Prostate gland (tissue), 2 donors: ENCODE results near the gene RANBP1. TPM values are rescaled to one million over a fixed set of nuclear protein-coding genes. Genes with fewer than 3 reads are reported as not detected.

Source experiments
- DNase-seq: peaks from one replicate; pipeline ENCODE4 v3.0.0-alpha.2; 2019; ENCODE audit warnings: low spot score
- H3K27ac ChIP-seq, 2 donors: fragments of 200-600 bp; sonication (generic); 2 replicates each; pipeline ENCODE4 v1.5.1; 2017 to 2019
- H3K27me3 ChIP-seq: fragments of 200-600 bp; sonication (generic); replicated peaks from 2 replicates; pipeline ENCODE4 v1.5.1; 2019; ENCODE audit not compliant: insufficient read depth
- H3K36me3 ChIP-seq, 2 donors: fragments of 200-600 bp; sonication (generic); 1 replicate in 1 of 2; 2 replicates in 1 of 2; pipeline versions ENCODE4 v1.5.1 to v1.8.1; 2017 to 2019
- H3K4me1 ChIP-seq: fragments of 200-600 bp; sonication (generic); replicated peaks from 2 replicates; pipeline ENCODE4 v1.5.1; 2019
- H3K4me3 ChIP-seq, 2 donors: fragments of 200-600 bp; sonication (generic); 2 replicates each; pipeline ENCODE4 v1.5.1; 2017 to 2019
- H3K9me3 ChIP-seq: fragments of 200-600 bp; sonication (generic); 2 replicates; pipeline ENCODE4 v1.5.1; 2017
- POLR2A ChIP-seq: fragments of 450-650 bp; IDR thresholded peaks from one replicate; pipeline ENCODE4 v1.6.1; 2016; ENCODE audit warnings: antibody characterized with exemption, mild to moderate bottlenecking
- POLR2AphosphoS5 ChIP-seq: sonication (generic); formaldehyde crosslinking; IDR thresholded peaks from one replicate; pipeline ENCODE4 v1.6.1; 2017; ENCODE audit warnings: antibody characterized with exemption
- WGBS: methylation state at CpG from one replicate; pipeline ENCODE4 v1.1.5; 2018; 5-methylcytosine and 5-hydroxymethylcytosine counted together
- intact Hi-C: fragments of 100-400 bp; cut with DNase I; formaldehyde crosslinking; loops from one replicate; pipeline ENCODE4 v1.14.2; 2022
- total RNA-seq, 2 donors: library from RNA; depleted of rRNA; stranded (reverse); fragments of >200 nt; gene quantifications; one replicate each; pipeline ENCODE4 v1.1.0, GENCODE V29; 2016
- TF ChIP-seq, protein P1 (sequence below), 4 experiments: fragments of 200-600 bp in 2 of 4; fragments of 450-650 bp in 2 of 4; sonication (generic) in 2 of 4; IDR thresholded peaks; 1 replicate in 3 of 4; 2 replicates in 1 of 4; pipeline ENCODE4 v1.5.1; 2016 to 2019; ENCODE audit warnings: antibody characterized with exemption in 4 of 4, mild to moderate bottlenecking in 2 of 4, moderate library complexity in 2 of 4

Gene RANBP1
- total RNA-seq, 2 donors from 2014 or later: 108 to 204 TPM

- intact Hi-C loops: loop anchor here (5.0 kb wide), 1 partner anchor 48 kb away; the partner anchor contains the start of gene DGCR8
- H3K4me1 ChIP-seq: peaks cover 9% of the 10 kb centered on the region
- TF ChIP-seq, protein P1, sequence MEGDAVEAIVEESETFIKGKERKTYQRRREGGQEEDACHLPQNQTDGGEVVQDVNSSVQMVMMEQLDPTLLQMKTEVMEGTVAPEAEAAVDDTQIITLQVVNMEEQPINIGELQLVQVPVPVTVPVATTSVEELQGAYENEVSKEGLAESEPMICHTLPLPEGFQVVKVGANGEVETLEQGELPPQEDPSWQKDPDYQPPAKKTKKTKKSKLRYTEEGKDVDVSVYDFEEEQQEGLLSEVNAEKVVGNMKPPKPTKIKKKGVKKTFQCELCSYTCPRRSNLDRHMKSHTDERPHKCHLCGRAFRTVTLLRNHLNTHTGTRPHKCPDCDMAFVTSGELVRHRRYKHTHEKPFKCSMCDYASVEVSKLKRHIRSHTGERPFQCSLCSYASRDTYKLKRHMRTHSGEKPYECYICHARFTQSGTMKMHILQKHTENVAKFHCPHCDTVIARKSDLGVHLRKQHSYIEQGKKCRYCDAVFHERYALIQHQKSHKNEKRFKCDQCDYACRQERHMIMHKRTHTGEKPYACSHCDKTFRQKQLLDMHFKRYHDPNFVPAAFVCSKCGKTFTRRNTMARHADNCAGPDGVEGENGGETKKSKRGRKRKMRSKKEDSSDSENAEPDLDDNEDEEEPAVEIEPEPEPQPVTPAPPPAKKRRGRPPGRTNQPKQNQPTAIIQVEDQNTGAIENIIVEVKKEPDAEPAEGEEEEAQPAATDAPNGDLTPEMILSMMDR (IDR thresholded peaks at IDR 0.05): no peak
- TF ChIP-seq POLR2AphosphoS5: no peak
- no peak for TF ChIP-seq POLR2A
- no peak for DNase-seq
- no peaks in the 10 kb centered on the region for H3K9me3 ChIP-seq
- peak overlapping the region in 1 of 2 donors; percentile 90 for H3K27ac ChIP-seq
- peaks cover 0 to 2% of the 10 kb centered on the region in 2 donors for H3K36me3 ChIP-seq
- WGBS: 53% methylated on average over 3 of the region's 3 CpGs
- H3K4me3 ChIP-seq: no peak overlapping the region
- H3K27me3 ChIP-seq: no peaks in the 10 kb centered on the region
These were observed 14.4 kb downstream of the RANBP1 start for GRCh38 chr22:20130319-20130718.

DNA sequence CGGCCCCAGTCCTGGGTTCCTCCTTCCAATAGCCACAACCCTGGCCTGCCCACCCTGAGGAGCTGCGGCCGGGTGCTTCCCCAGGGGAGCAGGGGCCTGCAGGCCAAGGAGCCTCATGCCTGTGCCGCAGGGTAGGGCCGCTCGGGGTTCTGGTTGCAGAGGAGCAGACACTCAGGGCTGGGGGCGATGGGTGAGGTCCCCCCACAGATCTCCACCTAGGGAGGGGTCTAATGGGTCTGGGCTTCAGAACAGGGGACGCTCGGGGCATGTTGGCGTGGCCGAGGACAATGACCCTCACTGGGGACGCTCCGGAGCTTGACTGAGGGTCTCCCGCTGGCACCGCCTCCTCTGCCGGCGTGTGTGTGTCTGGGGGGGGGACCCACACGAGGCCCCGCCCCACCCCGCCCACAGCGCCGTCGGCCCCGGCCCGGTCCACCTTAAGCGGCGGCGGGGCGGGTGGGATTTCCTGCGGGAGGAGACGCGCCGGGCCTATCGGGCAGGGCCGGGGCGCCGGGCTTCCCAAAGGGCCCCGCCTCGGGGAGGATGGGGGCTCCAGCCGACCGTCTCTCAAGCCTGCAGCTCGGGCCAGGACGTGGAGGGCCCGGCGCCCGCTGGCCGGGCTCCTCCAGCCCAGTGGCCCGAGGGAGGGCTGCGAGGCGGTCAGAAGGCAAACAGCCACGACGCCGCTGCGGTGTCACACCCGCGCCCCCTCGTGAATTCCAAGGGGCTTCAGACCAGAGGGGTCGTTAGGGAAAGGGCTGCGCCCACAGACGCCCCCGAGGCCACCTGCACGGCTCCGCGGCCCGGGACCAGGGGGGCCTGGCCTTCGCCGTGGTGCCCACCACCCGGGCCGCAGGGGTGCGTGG, 15.1 kb downstream of the RANBP1 start:
- no peaks in the 10 kb centered on the region for H3K27me3 ChIP-seq
- intact Hi-C loops: loop anchor here (5.0 kb wide), 1 partner anchor 49 kb away; the partner anchor contains the start of gene DGCR8
- peak; percentile 78 for DNase-seq
- H3K4me1 ChIP-seq: peaks cover 9% of the 10 kb centered on the region
- H3K27ac ChIP-seq: peak overlapping the region; percentile 79 to 90
- peak; percentile 14 for TF ChIP-seq POLR2A
- TF ChIP-seq, protein P1 (IDR thresholded peaks at IDR 0.05): no peak
- TF ChIP-seq POLR2AphosphoS5: peak; percentile 71
- H3K36me3 ChIP-seq: no peaks in the 10 kb centered on the region
- 3% methylated on average over 61 of the region's 70 CpGs for WGBS
- H3K9me3 ChIP-seq: no peaks in the 10 kb centered on the region
- H3K4me3 ChIP-seq: peak overlapping the region; percentile 82 to 99

GRCh38 chr22:20131597-20131858, 15.6 kb downstream of the RANBP1 start, which contains the start of gene ZDHHC8:
TSS of gene ZDHHC8 (plus strand) at chr22:20131804. CDS start at chr22:20131948, 144 bp downstream.
- peak within 1 kb of the TSS; percentile 82 to 99 for H3K4me3 ChIP-seq
- no peaks in the 10 kb centered on the region for H3K27me3 ChIP-seq
- H3K9me3 ChIP-seq: no peaks in the 10 kb centered on the region
- 0% methylated on average over 15 of the region's 43 CpGs for WGBS
- H3K4me1 ChIP-seq: peaks cover 9% of the 10 kb centered on the region
- DNase-seq: no peak
- peak within 1 kb of the TSS; percentile 79 to 90 for H3K27ac ChIP-seq
- H3K36me3 ChIP-seq: no peaks in the 10 kb centered on the region
- TF ChIP-seq, protein P1 (IDR thresholded peaks at IDR 0.05): no peak
- no peak for TF ChIP-seq POLR2AphosphoS5
- intact Hi-C loops: loop anchor here (5.0 kb wide), 1 partner anchor 49 kb away; the partner anchor contains the start of gene DGCR8

DNA sequence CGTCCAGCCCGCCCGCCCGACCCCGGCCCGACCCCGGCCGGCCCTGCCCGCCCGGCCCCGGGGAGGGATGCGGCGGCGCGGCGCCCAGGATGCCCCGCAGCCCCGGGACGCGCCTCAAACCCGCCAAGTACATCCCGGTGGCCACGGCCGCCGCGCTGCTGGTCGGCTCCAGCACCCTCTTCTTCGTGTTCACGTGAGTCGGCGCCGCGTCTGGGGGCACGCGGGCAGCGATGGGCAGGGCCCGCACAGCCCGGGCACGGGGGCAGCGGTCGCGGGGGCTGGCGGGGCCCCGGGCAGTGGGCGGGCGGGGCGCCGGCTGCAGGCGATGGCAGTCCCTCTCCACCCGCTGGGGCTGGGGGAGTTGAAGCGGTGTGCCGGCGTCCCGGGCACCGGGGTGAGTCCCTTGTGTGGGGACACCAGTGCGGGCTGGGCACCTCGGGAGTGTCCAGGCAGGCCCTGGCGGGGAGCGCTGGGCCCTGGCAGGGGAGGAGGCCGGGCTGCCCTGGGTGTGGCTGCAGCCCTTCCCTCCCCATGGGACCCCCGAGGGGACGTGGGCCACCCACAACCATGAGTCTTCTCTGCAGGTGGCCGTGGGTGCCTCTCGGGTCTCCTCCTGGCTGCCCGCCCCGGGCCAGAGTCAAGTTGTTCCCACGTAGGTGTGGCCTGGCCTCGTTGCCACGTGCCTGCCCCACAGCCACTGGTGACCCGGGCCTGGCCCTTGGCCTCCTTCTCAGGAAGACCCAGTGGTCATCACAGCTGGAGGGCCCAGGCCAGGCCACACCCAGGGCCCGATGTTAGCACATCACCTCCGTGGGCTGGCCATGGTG, 16.2 kb downstream of the RANBP1 start:
- no peaks in the 10 kb centered on the region for H3K27me3 ChIP-seq
- H3K4me1 ChIP-seq: peaks cover 9% of the 10 kb centered on the region
- peak overlapping the region; percentile 14 to 60 for H3K27ac ChIP-seq
- H3K9me3 ChIP-seq: no peaks in the 10 kb centered on the region
- under 1% methylated on average over 22 of the region's 72 CpGs for WGBS
- DNase-seq: no peak
- H3K4me3 ChIP-seq: peak overlapping the region; percentile 82 to 99
- no peaks in the 10 kb centered on the region for H3K36me3 ChIP-seq
- no peak for TF ChIP-seq POLR2A
- TF ChIP-seq, protein P1 (IDR thresholded peaks at IDR 0.05): no peak
- no peak for TF ChIP-seq POLR2AphosphoS5
- intact Hi-C loops: loop anchor here (5.0 kb wide), 1 partner anchor 50 kb away; the partner anchor contains the start of gene DGCR8
